ENCODE data around the gene PLA2G4E. TPM values are rescaled to one million over a fixed set of nuclear protein-coding genes. Genes with fewer than 3 reads are reported as not detected.

PLA2G4E gene
- polyA plus RNA-seq, 2 of the 4 experiments (the other 2 are of a cell fraction), result 0.01 TPM; not detected in 1

DNA sequence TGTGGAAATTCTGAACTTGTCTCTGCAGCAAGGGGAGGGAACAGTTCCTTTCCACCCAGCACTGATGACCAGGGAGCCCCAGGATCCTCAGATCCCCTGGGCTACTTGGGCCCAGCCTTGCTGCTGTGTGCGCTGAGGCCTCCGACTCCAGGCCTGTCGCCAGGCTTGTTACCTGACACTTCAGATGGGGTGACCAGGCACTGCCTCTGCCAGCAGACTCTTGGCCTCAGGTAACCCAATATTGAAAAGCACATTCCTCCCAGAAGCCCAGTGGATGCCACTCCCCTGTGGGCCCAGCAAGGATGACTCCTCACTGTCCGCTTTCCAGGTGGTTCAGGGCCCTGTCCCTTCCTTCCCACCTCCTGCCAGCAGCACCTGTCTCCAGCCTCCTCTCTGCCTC lies 3.5 kb upstream of the PLA2G4E start (continued):
- TF ChIP-seq, protein P1, sequence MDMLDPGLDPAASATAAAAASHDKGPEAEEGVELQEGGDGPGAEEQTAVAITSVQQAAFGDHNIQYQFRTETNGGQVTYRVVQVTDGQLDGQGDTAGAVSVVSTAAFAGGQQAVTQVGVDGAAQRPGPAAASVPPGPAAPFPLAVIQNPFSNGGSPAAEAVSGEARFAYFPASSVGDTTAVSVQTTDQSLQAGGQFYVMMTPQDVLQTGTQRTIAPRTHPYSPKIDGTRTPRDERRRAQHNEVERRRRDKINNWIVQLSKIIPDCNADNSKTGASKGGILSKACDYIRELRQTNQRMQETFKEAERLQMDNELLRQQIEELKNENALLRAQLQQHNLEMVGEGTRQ (IDR thresholded peaks at IDR 0.05), result no peak

- Histone ChIP-seq H3K4me3 (no peak overlapping the region), H3K4me2 (no peak overlapping the region), H3K9me3 (peaks cover 7% of the 10 kb centered on the region; the same call in 1 of the 3 replicates), H3K27ac (no peak overlapping the region), H3K4me1 (no peaks in the 10 kb centered on the region)
- FAIRE-seq (no peak), DNase-seq (ENCODE audit: low read depth in 1 of 2, low spot score in 1 of 2) (no peak), ATAC-seq (no peak)
- POLR2A ChIA-PET, result no interaction called here
- WGBS (ENCODE audit: missing lambda C conversion rate), result 22% methylated on average over 3 of the region's 5 CpGs
- TF ChIP-seq, protein P2, sequence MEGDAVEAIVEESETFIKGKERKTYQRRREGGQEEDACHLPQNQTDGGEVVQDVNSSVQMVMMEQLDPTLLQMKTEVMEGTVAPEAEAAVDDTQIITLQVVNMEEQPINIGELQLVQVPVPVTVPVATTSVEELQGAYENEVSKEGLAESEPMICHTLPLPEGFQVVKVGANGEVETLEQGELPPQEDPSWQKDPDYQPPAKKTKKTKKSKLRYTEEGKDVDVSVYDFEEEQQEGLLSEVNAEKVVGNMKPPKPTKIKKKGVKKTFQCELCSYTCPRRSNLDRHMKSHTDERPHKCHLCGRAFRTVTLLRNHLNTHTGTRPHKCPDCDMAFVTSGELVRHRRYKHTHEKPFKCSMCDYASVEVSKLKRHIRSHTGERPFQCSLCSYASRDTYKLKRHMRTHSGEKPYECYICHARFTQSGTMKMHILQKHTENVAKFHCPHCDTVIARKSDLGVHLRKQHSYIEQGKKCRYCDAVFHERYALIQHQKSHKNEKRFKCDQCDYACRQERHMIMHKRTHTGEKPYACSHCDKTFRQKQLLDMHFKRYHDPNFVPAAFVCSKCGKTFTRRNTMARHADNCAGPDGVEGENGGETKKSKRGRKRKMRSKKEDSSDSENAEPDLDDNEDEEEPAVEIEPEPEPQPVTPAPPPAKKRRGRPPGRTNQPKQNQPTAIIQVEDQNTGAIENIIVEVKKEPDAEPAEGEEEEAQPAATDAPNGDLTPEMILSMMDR (IDR thresholded peaks at IDR 0.05), result no peak
- TF ChIP-seq CBX8 (IDR thresholded peaks at IDR 0.05) (no peak), TFCP2L1 (CRISPR knock-in tag; IDR thresholded peaks at IDR 0.05) (no peak), MYC (IDR thresholded peaks at IDR 0.05; ENCODE audit: borderline replicate concordance, low read length) (no peak), FOSB (CRISPR knock-in tag; IDR thresholded peaks at IDR 0.05) (no peak), RARB (CRISPR knock-in tag; IDR thresholded peaks at IDR 0.05) (no peak), EHF (CRISPR knock-in tag; IDR thresholded peaks at IDR 0.05) (no peak), HOXB13 (CRISPR knock-in tag; IDR thresholded peaks at IDR 0.05; ENCODE audit: low read depth) (no peak), SREBF2 (IDR thresholded peaks at IDR 0.05) (no peak), ZC3H11A (IDR thresholded peaks at IDR 0.05) (no peak), HES2 (IDR thresholded peaks at IDR 0.05) (no peak), HMGXB4 (CRISPR knock-in tag; IDR thresholded peaks at IDR 0.05; ENCODE audit: borderline replicate concordance) (no peak), TP53 (CRISPR knock-in tag; IDR thresholded peaks at IDR 0.05) (no peak), HOXB5 (CRISPR knock-in tag; IDR thresholded peaks at IDR 0.05) (no peak), RAD21 (conservative IDR thresholded peaks at IDR 0.05 in 1 of 2, IDR thresholded peaks at IDR 0.05 in 1 of 2) (no peak), PHF8 (IDR thresholded peaks at IDR 0.05; ENCODE audit: borderline replicate concordance, low read depth) (no peak), RNF2 (IDR thresholded peaks at IDR 0.05; ENCODE audit: borderline replicate concordance, low read depth) (no peak), JUNB (IDR thresholded peaks at IDR 0.05) (no peak)
- TF ChIP-seq, protein P3, sequence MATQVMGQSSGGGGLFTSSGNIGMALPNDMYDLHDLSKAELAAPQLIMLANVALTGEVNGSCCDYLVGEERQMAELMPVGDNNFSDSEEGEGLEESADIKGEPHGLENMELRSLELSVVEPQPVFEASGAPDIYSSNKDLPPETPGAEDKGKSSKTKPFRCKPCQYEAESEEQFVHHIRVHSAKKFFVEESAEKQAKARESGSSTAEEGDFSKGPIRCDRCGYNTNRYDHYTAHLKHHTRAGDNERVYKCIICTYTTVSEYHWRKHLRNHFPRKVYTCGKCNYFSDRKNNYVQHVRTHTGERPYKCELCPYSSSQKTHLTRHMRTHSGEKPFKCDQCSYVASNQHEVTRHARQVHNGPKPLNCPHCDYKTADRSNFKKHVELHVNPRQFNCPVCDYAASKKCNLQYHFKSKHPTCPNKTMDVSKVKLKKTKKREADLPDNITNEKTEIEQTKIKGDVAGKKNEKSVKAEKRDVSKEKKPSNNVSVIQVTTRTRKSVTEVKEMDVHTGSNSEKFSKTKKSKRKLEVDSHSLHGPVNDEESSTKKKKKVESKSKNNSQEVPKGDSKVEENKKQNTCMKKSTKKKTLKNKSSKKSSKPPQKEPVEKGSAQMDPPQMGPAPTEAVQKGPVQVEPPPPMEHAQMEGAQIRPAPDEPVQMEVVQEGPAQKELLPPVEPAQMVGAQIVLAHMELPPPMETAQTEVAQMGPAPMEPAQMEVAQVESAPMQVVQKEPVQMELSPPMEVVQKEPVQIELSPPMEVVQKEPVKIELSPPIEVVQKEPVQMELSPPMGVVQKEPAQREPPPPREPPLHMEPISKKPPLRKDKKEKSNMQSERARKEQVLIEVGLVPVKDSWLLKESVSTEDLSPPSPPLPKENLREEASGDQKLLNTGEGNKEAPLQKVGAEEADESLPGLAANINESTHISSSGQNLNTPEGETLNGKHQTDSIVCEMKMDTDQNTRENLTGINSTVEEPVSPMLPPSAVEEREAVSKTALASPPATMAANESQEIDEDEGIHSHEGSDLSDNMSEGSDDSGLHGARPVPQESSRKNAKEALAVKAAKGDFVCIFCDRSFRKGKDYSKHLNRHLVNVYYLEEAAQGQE (IDR thresholded peaks at IDR 0.05), result no peak
- CTCF ChIA-PET, result interaction anchor here (1.0 kb wide), 1 partner anchor 32 kb away, joined by 3 read pairs; no protein-coding TSS in a partner anchor
These were observed 751 bp upstream of the PLA2G4E start for GRCh38 chr15:42021593-42021992.
